ENCODE data around the gene FAF1.

- TF ChIP-seq, protein P1, sequence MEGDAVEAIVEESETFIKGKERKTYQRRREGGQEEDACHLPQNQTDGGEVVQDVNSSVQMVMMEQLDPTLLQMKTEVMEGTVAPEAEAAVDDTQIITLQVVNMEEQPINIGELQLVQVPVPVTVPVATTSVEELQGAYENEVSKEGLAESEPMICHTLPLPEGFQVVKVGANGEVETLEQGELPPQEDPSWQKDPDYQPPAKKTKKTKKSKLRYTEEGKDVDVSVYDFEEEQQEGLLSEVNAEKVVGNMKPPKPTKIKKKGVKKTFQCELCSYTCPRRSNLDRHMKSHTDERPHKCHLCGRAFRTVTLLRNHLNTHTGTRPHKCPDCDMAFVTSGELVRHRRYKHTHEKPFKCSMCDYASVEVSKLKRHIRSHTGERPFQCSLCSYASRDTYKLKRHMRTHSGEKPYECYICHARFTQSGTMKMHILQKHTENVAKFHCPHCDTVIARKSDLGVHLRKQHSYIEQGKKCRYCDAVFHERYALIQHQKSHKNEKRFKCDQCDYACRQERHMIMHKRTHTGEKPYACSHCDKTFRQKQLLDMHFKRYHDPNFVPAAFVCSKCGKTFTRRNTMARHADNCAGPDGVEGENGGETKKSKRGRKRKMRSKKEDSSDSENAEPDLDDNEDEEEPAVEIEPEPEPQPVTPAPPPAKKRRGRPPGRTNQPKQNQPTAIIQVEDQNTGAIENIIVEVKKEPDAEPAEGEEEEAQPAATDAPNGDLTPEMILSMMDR (IDR thresholded peaks at IDR 0.05 in 4 of 5, conservative IDR thresholded peaks at IDR 0.05 in 1 of 5): no peak
- no peak for TF ChIP-seq POLR2A (IDR thresholded peaks at IDR 0.05)
Measured at GRCh38 chr1:50901872-50902271, 58.2 kb downstream of the FAF1 start.
